ENCODE results near the gene HOXA13.

DNA sequence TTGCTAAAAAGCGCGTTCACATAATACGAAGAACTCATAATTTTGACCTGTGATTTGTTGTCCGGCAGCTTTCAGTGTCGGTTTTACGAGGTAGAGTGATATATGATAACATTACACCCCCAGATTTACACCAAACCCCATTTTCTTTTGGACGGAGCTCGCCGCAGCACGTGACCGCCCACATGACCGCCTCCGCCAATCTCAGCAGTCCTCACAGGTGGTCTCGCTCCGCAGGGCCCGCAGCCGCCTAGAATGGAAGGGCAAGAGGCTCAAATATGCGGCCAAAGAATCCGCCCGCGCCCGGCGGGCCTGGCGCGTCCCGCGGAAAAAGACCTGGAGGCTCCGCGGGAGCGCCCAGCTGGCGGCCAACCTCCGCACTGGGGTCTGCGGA, 43.4 kb downstream of the HOXA13 start, which contains the start of gene HOXA7:
- no peak for TF ChIP-seq LARP7 (IDR thresholded peaks at IDR 0.05)
- TF ChIP-seq EZH2 (IDR thresholded peaks at IDR 0.05; ENCODE audit: borderline replicate concordance, control insufficient read depth, low read depth, low read length), result no peak
- TF ChIP-seq PAX5 (IDR thresholded peaks at IDR 0.05; ENCODE audit: borderline replicate concordance, low read depth, low read length), result no peak
- no peak for TF ChIP-seq SMC3 (IDR thresholded peaks at IDR 0.05; ENCODE audit: borderline replicate concordance, low read length)
- TF ChIP-seq MEF2A (IDR thresholded peaks at IDR 0.05; ENCODE audit: insufficient read depth, low read depth, low read length), result no peak
- TF ChIP-seq POLR2AphosphoS2 (IDR thresholded peaks at IDR 0.05; ENCODE audit: low read depth, low read length), result no peak
- TF ChIP-seq TAF1 (IDR thresholded peaks at IDR 0.05; ENCODE audit: borderline replicate concordance, low read depth, low read length), result no peak
- no peak for TF ChIP-seq POLR2AphosphoS5 (IDR thresholded peaks at IDR 0.05; ENCODE audit: low read length)
- TF ChIP-seq, protein P1, sequence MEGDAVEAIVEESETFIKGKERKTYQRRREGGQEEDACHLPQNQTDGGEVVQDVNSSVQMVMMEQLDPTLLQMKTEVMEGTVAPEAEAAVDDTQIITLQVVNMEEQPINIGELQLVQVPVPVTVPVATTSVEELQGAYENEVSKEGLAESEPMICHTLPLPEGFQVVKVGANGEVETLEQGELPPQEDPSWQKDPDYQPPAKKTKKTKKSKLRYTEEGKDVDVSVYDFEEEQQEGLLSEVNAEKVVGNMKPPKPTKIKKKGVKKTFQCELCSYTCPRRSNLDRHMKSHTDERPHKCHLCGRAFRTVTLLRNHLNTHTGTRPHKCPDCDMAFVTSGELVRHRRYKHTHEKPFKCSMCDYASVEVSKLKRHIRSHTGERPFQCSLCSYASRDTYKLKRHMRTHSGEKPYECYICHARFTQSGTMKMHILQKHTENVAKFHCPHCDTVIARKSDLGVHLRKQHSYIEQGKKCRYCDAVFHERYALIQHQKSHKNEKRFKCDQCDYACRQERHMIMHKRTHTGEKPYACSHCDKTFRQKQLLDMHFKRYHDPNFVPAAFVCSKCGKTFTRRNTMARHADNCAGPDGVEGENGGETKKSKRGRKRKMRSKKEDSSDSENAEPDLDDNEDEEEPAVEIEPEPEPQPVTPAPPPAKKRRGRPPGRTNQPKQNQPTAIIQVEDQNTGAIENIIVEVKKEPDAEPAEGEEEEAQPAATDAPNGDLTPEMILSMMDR (IDR thresholded peaks at IDR 0.05 in 2 of 3, conservative IDR thresholded peaks at IDR 0.05 in 1 of 3; ENCODE audit: control insufficient read depth in 2 of 3, extremely low read depth in 1 of 3, insufficient read depth in 1 of 3, low read depth in 3 of 3, low read length in 3 of 3), result no peak
- no peak for TF ChIP-seq BMI1 (IDR thresholded peaks at IDR 0.05; ENCODE audit: borderline replicate concordance)
- no peak for TF ChIP-seq POLR2A (IDR thresholded peaks at IDR 0.05; ENCODE audit: low read depth, low read length)
- TF ChIP-seq, protein P2, sequence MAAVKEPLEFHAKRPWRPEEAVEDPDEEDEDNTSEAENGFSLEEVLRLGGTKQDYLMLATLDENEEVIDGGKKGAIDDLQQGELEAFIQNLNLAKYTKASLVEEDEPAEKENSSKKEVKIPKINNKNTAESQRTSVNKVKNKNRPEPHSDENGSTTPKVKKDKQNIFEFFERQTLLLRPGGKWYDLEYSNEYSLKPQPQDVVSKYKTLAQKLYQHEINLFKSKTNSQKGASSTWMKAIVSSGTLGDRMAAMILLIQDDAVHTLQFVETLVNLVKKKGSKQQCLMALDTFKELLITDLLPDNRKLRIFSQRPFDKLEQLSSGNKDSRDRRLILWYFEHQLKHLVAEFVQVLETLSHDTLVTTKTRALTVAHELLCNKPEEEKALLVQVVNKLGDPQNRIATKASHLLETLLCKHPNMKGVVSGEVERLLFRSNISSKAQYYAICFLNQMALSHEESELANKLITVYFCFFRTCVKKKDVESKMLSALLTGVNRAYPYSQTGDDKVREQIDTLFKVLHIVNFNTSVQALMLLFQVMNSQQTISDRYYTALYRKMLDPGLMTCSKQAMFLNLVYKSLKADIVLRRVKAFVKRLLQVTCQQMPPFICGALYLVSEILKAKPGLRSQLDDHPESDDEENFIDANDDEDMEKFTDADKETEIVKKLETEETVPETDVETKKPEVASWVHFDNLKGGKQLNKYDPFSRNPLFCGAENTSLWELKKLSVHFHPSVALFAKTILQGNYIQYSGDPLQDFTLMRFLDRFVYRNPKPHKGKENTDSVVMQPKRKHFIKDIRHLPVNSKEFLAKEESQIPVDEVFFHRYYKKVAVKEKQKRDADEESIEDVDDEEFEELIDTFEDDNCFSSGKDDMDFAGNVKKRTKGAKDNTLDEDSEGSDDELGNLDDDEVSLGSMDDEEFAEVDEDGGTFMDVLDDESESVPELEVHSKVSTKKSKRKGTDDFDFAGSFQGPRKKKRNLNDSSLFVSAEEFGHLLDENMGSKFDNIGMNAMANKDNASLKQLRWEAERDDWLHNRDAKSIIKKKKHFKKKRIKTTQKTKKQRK (IDR thresholded peaks at IDR 0.05; ENCODE audit: low read depth, low read length), result no peak
